Ureter (tissue), 1 donor: ENCODE measurements around the gene PDZRN4. TPM values are rescaled to one million over a fixed set of nuclear protein-coding genes. Genes with fewer than 3 reads are reported as not detected.
"Not testable (repeated sequence)": the region's sequence is repeated elsewhere in the genome, so short reads cannot be mapped to it uniquely, and the experiment has no call there.

Experiments
- DNase-seq: peaks from one replicate; pipeline ENCODE4 v3.0.0-alpha.2; 2020; ENCODE audit warnings: low spot score
- total RNA-seq: library from RNA; stranded (reverse); gene quantifications from one replicate; pipeline ENCODE4 v1.2.4, GENCODE V29; 2023
- donor health status: DM: yes; HTN: yes; CAD: no.

PDZRN4 gene
- total RNA-seq, 1 donor from 2014 or later = 13.9 TPM

- DNase-seq = no peak
Observed at GRCh38 chr12:41557344-41557743, 369.2 kb downstream of the PDZRN4 start.

- DNase-seq = no peak
Observed at GRCh38 chr12:41558671-41559070, 370.6 kb downstream of the PDZRN4 start.

GRCh38 chr12:41563051-41563450 is 374.9 kb downstream of the PDZRN4 start:
- no peak for DNase-seq

- DNase-seq = no peak
Observed at GRCh38 chr12:41564816-41565215, 376.7 kb downstream of the PDZRN4 start.

- DNase-seq = no peak
Observed at GRCh38 chr12:41566703-41567102, 378.6 kb downstream of the PDZRN4 start.

- no peak for DNase-seq
Observed at GRCh38 chr12:41573445-41573844, 385.3 kb downstream of the PDZRN4 start.

- no peak for DNase-seq
Observed at GRCh38 chr12:41576925-41577324, 388.8 kb downstream of the PDZRN4 start.

- DNase-seq = no peak
Observed at GRCh38 chr12:41577995-41578394, 389.9 kb downstream of the PDZRN4 start.

- DNase-seq = no peak
Observed at GRCh38 chr12:41585784-41586183, 397.7 kb downstream of the PDZRN4 start.

GRCh38 chr12:41587574-41587973 is 399.5 kb downstream of the PDZRN4 start:
- no peak for DNase-seq

- no peak for DNase-seq
Observed at GRCh38 chr12:41589878-41590277, 401.8 kb downstream of the PDZRN4 start.

- no peak for DNase-seq
Observed at GRCh38 chr12:41596190-41596589, 408.1 kb downstream of the PDZRN4 start.

- no peak for DNase-seq
Observed at GRCh38 chr12:41604830-41605229, 416.7 kb downstream of the PDZRN4 start.

GRCh38 chr12:41605545-41606305 is 417.6 kb downstream of the PDZRN4 start:
- no peak for DNase-seq

GRCh38 chr12:41606468-41607445 is 418.6 kb downstream of the PDZRN4 start:
- DNase-seq = no peak

GRCh38 chr12:41612892-41613557 is 424.9 kb downstream of the PDZRN4 start:
- DNase-seq = no peak

- DNase-seq = not testable (repeated sequence)
Observed at GRCh38 chr12:41615174-41615573, 427.1 kb downstream of the PDZRN4 start.

GRCh38 chr12:41619705-41620104 is 431.6 kb downstream of the PDZRN4 start:
- DNase-seq = no peak

- DNase-seq = no peak
Observed at GRCh38 chr12:41621291-41621690, 433.2 kb downstream of the PDZRN4 start.
